Right lobe of liver (tissue), 4 donors: ENCODE measurements around the gene SLC25A48.

ENCODE experiments used
- POLR2A ChIP-seq: fragments of 450-650 bp; IDR thresholded peaks from one replicate; pipeline ENCODE4 v1.6.1; 2017; ENCODE audit warnings: antibody characterized with exemption, mild to moderate bottlenecking
- TF ChIP-seq, protein P1 (sequence below), 4 donors: fragments of 200-600 bp in 3 of 4; fragments of 450-650 bp in 1 of 4; IDR thresholded peaks; one replicate each; pipeline versions ENCODE4 v1.5.1 to v1.8.0; 2016 to 2022; ENCODE audit warnings: antibody characterized with exemption in 4 of 4, mild to moderate bottlenecking in 2 of 4
- donor health status: DM: no; HTN: no; CAD: no.
- donor health status: DM: no; HTN: no; CAD: no.
- donor health status: DM: no; HTN: yes; CAD: no.

DNA sequence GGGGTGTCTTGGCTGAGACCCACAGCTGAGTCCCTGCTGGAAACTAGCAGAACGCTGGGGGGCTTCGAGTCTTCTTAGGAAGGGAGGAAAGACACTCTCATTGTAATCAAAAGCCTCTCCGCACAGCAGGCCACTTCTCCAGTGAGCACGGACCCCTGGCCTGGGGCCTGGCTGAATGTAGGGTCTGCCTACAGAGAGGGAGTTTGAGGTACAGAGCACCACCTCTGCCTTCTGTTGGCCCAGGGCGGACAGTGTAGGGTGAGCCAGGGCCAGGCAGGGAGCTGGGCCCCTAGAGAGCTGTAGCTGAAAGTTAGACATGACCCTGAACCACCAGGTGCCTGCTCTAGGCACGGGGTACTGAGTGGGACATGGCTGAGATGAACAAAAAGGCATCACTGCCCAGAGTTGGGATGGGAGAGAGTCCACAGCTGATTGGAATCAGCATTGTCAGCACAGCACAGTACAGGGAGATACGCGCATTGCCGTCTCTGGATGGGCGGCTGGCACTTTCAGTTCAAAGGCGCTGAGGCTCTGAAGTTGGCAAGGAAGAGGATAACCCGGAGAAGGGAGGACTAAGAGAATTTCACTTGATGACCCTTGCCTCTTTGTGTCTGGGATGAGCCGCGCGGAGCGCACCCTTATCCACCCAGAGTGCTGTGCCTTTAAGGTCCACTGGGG lies 363 bp upstream of the SLC25A48 start:
- TF ChIP-seq, protein P1, sequence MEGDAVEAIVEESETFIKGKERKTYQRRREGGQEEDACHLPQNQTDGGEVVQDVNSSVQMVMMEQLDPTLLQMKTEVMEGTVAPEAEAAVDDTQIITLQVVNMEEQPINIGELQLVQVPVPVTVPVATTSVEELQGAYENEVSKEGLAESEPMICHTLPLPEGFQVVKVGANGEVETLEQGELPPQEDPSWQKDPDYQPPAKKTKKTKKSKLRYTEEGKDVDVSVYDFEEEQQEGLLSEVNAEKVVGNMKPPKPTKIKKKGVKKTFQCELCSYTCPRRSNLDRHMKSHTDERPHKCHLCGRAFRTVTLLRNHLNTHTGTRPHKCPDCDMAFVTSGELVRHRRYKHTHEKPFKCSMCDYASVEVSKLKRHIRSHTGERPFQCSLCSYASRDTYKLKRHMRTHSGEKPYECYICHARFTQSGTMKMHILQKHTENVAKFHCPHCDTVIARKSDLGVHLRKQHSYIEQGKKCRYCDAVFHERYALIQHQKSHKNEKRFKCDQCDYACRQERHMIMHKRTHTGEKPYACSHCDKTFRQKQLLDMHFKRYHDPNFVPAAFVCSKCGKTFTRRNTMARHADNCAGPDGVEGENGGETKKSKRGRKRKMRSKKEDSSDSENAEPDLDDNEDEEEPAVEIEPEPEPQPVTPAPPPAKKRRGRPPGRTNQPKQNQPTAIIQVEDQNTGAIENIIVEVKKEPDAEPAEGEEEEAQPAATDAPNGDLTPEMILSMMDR (IDR thresholded peaks at IDR 0.05): peak in 1 of 4 donors; percentile 60
- TF ChIP-seq POLR2A: no peak
